ENCODE data around the gene DLG2.

DNA sequence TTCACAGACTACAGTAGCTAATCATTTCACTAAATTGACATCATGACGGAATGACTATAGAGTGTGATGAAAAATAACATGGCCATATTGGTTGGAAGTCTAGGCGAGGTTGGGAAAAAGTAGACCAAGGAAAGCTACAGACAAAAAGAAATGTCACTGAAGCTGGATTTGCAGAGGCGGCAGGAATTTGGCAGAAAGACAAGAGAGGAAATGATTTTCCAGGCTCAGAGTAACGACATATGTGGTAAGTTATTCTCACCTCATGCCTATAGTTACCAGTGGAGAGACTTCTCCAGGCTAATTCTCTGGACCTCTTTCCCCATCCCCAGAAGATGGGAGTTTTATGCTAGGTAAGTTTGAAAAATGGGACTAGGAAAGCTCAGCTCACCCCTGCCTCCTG lies 1335.1 kb downstream of the DLG2 start:
- TF ChIP-seq, protein P1, sequence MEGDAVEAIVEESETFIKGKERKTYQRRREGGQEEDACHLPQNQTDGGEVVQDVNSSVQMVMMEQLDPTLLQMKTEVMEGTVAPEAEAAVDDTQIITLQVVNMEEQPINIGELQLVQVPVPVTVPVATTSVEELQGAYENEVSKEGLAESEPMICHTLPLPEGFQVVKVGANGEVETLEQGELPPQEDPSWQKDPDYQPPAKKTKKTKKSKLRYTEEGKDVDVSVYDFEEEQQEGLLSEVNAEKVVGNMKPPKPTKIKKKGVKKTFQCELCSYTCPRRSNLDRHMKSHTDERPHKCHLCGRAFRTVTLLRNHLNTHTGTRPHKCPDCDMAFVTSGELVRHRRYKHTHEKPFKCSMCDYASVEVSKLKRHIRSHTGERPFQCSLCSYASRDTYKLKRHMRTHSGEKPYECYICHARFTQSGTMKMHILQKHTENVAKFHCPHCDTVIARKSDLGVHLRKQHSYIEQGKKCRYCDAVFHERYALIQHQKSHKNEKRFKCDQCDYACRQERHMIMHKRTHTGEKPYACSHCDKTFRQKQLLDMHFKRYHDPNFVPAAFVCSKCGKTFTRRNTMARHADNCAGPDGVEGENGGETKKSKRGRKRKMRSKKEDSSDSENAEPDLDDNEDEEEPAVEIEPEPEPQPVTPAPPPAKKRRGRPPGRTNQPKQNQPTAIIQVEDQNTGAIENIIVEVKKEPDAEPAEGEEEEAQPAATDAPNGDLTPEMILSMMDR (IDR thresholded peaks at IDR 0.05): no peak
- TF ChIP-seq POLR2A (IDR thresholded peaks at IDR 0.05): no peak

Data from uterus (tissue), 2 donors.